Measurements from ENCODE around the gene CDC20B.

Gene CDC20B

DNA sequence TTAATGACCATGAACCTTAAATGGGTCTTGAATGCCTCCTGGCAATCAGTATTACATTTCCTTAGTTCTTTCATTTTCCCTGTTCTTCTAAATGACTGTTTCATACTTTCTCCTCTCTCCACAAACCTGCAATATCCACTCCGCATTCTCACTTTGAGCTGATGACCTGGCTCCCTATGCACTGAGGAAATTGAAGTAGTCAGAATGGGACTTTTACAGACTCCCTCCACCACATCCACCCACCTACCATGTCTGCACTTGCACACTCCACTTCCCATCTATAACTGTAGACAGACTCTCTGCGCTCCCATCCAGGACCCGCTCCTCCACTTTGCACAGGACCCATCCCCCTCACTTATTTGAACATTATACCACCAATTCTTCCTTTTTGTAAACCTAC lies 106.7 kb downstream of the CDC20B start:
- Histone ChIP-seq H3K27me3 (ENCODE audit: insufficient read depth, poor library complexity, severe bottlenecking) (no peaks in the 10 kb centered on the region), H3K27ac (ENCODE audit: poor library complexity, severe bottlenecking) (no peak overlapping the region), H3K9me3 (ENCODE audit: severe bottlenecking) (no peaks in the 10 kb centered on the region), H3K36me3 (ENCODE audit: low read depth) (no peaks in the 10 kb centered on the region), H3K4me3 (ENCODE audit: severe bottlenecking) (no peak overlapping the region), H3K4me1 (ENCODE audit: insufficient read depth, poor library complexity, severe bottlenecking) (peaks cover 14% of the 10 kb centered on the region)
- DNase-seq (ENCODE audit: low spot score) (no peak), ATAC-seq (ENCODE audit: low read depth) (no peak)
- TF ChIP-seq, protein P1, sequence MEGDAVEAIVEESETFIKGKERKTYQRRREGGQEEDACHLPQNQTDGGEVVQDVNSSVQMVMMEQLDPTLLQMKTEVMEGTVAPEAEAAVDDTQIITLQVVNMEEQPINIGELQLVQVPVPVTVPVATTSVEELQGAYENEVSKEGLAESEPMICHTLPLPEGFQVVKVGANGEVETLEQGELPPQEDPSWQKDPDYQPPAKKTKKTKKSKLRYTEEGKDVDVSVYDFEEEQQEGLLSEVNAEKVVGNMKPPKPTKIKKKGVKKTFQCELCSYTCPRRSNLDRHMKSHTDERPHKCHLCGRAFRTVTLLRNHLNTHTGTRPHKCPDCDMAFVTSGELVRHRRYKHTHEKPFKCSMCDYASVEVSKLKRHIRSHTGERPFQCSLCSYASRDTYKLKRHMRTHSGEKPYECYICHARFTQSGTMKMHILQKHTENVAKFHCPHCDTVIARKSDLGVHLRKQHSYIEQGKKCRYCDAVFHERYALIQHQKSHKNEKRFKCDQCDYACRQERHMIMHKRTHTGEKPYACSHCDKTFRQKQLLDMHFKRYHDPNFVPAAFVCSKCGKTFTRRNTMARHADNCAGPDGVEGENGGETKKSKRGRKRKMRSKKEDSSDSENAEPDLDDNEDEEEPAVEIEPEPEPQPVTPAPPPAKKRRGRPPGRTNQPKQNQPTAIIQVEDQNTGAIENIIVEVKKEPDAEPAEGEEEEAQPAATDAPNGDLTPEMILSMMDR (IDR thresholded peaks at IDR 0.05; ENCODE audit: poor library complexity, severe bottlenecking), result no peak

DNA sequence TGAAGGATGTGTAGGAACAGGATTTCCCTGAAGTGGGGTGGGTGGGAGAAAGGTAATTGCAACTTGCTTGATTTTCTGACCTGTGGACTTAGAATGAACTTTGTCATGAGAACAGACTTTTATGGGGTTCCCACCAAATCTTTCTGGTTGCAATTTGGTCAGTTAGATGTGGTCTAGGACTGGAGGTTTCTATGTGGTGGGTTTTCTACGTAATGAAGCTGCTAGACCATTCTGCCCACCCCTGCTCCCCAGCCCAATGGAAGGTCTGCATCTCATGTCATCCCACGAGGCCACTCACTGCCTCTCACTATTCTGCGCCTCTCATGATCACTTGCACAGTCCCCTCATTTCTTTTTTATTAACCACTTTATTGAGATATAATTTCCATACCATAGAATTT lies 108.5 kb downstream of the CDC20B start:
- Histone ChIP-seq H3K27me3 (ENCODE audit: insufficient read depth, poor library complexity, severe bottlenecking) (no peaks in the 10 kb centered on the region), H3K9me3 (ENCODE audit: severe bottlenecking) (no peaks in the 10 kb centered on the region), H3K36me3 (ENCODE audit: low read depth) (no peaks in the 10 kb centered on the region), H3K4me3 (ENCODE audit: severe bottlenecking) (no peak overlapping the region), H3K27ac (ENCODE audit: poor library complexity, severe bottlenecking) (peak overlapping the region; percentile 68), H3K4me1 (ENCODE audit: insufficient read depth, poor library complexity, severe bottlenecking) (peaks cover 14% of the 10 kb centered on the region)
- DNase-seq (ENCODE audit: low spot score) (no peak), ATAC-seq (ENCODE audit: low read depth) (no peak)
- TF ChIP-seq, protein P1 (IDR thresholded peaks at IDR 0.05; ENCODE audit: poor library complexity, severe bottlenecking), result no peak

DNA sequence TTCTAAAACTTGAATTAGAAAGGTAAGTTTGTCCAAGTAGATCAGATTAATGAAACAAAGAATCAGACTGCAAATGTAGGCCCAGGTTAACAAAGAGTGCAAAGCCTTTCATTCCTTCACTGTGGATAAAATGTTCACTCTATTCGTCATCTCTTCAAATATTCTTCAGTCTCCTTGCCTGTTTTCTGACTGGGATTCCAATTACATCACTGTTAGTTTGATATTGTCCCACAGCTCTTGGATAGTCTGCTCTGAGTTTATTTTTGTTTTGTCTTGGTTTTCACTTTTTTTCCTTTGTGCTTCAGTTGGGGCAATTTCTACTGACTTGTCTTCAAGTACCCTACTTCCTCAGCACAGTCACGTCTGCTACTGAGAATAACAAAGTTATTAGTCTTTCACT lies 109.1 kb downstream of the CDC20B start:
- Histone ChIP-seq H3K27me3 (ENCODE audit: insufficient read depth, poor library complexity, severe bottlenecking) (no peaks in the 10 kb centered on the region), H3K27ac (ENCODE audit: poor library complexity, severe bottlenecking) (peak overlapping the region; percentile 68), H3K9me3 (ENCODE audit: severe bottlenecking) (no peaks in the 10 kb centered on the region), H3K4me1 (ENCODE audit: insufficient read depth, poor library complexity, severe bottlenecking) (peaks cover 14% of the 10 kb centered on the region), H3K4me3 (ENCODE audit: severe bottlenecking) (no peak overlapping the region), H3K36me3 (ENCODE audit: low read depth) (no peaks in the 10 kb centered on the region)
- TF ChIP-seq, protein P1 (IDR thresholded peaks at IDR 0.05; ENCODE audit: poor library complexity, severe bottlenecking), result no peak
- DNase-seq (ENCODE audit: low spot score), result no peak
- ATAC-seq (ENCODE audit: low read depth), result no peak

DNA sequence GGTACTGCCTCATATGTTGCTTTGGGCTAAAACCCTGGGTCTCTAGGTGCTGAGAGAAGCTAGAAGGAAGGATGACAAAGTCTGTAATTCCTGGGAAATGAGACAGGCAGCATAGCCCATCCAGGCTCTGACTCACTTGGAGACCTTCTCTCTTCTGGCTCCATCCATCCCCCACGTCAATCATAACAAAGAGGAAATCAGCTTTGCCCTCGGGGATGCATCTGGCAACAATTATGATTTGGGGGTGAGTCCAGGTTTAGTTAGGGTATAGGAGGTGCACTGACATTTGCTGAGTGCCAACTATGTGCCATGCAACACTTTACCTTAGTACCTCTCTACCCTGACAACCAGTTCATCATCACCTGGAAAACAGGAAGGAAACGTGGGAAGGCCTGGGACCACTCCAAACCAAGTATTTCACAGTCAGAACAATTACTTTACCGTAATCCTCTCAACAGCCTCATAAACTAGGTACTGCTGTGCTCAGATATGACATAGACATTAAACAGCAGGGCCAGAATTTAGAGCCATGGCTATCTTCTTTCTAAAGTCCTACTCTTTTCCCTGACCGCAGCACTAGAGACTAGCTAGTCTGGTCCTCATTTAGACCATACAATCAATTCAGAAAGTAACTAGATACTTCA lies 109.6 kb downstream of the CDC20B start:
- H3K27ac ChIP-seq (ENCODE audit: poor library complexity, severe bottlenecking), result peak overlapping the region; percentile 68
- TF ChIP-seq, protein P1 (IDR thresholded peaks at IDR 0.05; ENCODE audit: poor library complexity, severe bottlenecking), result no peak
- no peaks in the 10 kb centered on the region for H3K36me3 ChIP-seq (ENCODE audit: low read depth)
- H3K9me3 ChIP-seq (ENCODE audit: severe bottlenecking), result no peaks in the 10 kb centered on the region
- ATAC-seq (ENCODE audit: low read depth) (peak; percentile 97), DNase-seq (ENCODE audit: low spot score) (peak; percentile 75)
- peaks cover 14% of the 10 kb centered on the region for H3K4me1 ChIP-seq (ENCODE audit: insufficient read depth, poor library complexity, severe bottlenecking)
- H3K4me3 ChIP-seq (ENCODE audit: severe bottlenecking), result no peak overlapping the region
- H3K27me3 ChIP-seq (ENCODE audit: insufficient read depth, poor library complexity, severe bottlenecking), result no peaks in the 10 kb centered on the region
